HL-60 (cell line): ENCODE data around the gene WDR1.

Source experiments
- DNase-seq, 2 experiments: peaks; one replicate each; pipeline ENCODE4 v3.0.0-alpha.2; 2010 to 2020; ENCODE audit warnings: low read depth in 1 of 2, low spot score in 1 of 2
- H3K27ac ChIP-seq: fragments of 250-450 bp; sonication (Bioruptor Pico); replicated peaks from 2 replicates; pipeline ENCODE4 v1.5.1; 2020; ENCODE audit warnings: mild to moderate bottlenecking, moderate library complexity
- H3K27me3 ChIP-seq: fragments of 250-450 bp; sonication (Bioruptor Pico); 2 replicates; pipeline ENCODE4 v1.5.1; 2021; ENCODE audit warnings: mild to moderate bottlenecking, moderate library complexity; ENCODE audit not compliant: insufficient read depth, poor library complexity, severe bottlenecking
- H3K4me3 ChIP-seq: replicated peaks from 2 replicates; pipeline ENCODE4 v1.5.1; 2011; ENCODE audit warnings: mild to moderate bottlenecking, control low read depth, low read length; ENCODE audit not compliant: insufficient read depth
- GABPA ChIP-seq: IDR thresholded peaks from 2 replicates; pipeline ENCODE4 v1.6.1; 2012; ENCODE audit warnings: low read depth
- POLR2AphosphoS5 ChIP-seq: IDR thresholded peaks from 2 replicates; pipeline ENCODE4 v1.6.1; 2012; ENCODE audit warnings: low read depth
- SPI1 ChIP-seq: IDR thresholded peaks from 2 replicates; pipeline ENCODE4 v1.6.1; 2012; ENCODE audit warnings: low read depth, mild to moderate bottlenecking, borderline replicate concordance
- TF ChIP-seq, protein P1 (sequence below): IDR thresholded peaks from 2 replicates; pipeline ENCODE4 v1.6.1; 2012; ENCODE audit warnings: low read depth; ENCODE audit not compliant: insufficient replicate concordance
- TF ChIP-seq, protein P2 (sequence below): IDR thresholded peaks from one replicate; pipeline ENCODE4 v1.5.1; 2011; ENCODE audit warnings: low read length, control low read depth, inconsistent platforms; ENCODE audit not compliant: insufficient read depth

WDR1 gene

DNA sequence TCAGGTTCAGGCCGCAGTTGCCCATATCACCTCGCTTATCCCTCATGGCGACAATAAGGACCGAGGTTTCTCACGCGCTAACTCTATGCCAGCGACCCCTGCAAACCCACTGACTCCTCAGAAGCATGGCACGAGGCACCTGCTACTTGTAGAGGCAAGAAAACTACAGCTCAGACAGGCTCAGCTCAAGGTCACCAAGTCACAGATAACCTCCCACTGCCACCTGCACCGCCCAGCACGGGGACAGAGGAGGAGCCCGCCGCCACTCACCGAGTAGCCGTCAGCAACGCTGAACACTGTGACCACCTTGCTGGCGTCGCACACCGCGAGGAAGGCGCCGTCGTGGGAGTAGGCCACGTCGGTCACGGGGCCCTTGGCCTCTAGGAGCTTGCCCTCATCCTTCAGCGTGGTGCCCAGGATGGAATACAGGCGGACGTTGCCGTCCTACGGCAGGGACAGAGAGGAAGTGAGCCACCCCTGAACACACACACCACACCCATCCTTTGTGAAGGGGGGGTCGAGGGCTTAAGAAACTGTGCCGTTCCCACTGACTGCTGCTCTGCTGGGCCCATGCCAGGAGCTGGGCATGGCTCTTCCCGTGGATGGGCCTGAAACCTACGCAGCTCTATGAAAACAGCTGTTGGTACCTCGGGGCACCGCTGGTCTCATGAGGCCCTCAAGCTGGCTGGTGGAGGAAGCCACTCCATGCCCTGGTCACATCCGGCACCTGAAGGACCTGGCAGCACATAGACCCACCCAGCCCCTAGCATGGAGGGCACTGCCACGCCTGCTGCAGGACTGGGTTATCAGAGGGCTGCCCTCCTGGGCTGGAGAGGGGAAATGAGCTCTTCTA lies 38.9 kb downstream of the WDR1 start:
- no peak for DNase-seq
- no peak overlapping the region for H3K4me3 ChIP-seq
- H3K27me3 ChIP-seq, result no peaks in the 10 kb centered on the region
- TF ChIP-seq SPI1, result no peak
- TF ChIP-seq GABPA, result no peak
- TF ChIP-seq, protein P1, sequence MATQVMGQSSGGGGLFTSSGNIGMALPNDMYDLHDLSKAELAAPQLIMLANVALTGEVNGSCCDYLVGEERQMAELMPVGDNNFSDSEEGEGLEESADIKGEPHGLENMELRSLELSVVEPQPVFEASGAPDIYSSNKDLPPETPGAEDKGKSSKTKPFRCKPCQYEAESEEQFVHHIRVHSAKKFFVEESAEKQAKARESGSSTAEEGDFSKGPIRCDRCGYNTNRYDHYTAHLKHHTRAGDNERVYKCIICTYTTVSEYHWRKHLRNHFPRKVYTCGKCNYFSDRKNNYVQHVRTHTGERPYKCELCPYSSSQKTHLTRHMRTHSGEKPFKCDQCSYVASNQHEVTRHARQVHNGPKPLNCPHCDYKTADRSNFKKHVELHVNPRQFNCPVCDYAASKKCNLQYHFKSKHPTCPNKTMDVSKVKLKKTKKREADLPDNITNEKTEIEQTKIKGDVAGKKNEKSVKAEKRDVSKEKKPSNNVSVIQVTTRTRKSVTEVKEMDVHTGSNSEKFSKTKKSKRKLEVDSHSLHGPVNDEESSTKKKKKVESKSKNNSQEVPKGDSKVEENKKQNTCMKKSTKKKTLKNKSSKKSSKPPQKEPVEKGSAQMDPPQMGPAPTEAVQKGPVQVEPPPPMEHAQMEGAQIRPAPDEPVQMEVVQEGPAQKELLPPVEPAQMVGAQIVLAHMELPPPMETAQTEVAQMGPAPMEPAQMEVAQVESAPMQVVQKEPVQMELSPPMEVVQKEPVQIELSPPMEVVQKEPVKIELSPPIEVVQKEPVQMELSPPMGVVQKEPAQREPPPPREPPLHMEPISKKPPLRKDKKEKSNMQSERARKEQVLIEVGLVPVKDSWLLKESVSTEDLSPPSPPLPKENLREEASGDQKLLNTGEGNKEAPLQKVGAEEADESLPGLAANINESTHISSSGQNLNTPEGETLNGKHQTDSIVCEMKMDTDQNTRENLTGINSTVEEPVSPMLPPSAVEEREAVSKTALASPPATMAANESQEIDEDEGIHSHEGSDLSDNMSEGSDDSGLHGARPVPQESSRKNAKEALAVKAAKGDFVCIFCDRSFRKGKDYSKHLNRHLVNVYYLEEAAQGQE, result no peak
- TF ChIP-seq POLR2AphosphoS5, result no peak
- TF ChIP-seq, protein P2, sequence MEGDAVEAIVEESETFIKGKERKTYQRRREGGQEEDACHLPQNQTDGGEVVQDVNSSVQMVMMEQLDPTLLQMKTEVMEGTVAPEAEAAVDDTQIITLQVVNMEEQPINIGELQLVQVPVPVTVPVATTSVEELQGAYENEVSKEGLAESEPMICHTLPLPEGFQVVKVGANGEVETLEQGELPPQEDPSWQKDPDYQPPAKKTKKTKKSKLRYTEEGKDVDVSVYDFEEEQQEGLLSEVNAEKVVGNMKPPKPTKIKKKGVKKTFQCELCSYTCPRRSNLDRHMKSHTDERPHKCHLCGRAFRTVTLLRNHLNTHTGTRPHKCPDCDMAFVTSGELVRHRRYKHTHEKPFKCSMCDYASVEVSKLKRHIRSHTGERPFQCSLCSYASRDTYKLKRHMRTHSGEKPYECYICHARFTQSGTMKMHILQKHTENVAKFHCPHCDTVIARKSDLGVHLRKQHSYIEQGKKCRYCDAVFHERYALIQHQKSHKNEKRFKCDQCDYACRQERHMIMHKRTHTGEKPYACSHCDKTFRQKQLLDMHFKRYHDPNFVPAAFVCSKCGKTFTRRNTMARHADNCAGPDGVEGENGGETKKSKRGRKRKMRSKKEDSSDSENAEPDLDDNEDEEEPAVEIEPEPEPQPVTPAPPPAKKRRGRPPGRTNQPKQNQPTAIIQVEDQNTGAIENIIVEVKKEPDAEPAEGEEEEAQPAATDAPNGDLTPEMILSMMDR, result no peak
- H3K27ac ChIP-seq, result no peak overlapping the region

DNA sequence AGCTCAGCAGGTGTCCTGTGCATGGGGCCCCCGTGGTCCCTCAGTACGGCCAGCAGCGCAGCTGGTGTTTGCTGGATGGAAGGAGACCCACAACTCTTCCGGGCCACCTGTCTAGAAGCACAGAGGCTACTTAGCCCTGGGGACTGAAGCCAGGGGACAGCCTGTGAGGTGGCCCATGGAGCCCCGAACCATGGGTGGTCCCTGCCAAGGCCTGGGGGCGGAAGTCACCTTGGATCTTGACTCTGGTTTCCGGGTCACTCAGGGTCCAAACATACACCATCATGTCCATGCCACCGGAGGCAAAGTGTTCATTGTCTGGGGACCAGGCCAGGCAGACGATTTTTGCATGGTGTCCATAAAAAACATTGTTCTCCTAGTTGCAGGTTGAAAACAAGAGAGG lies 39.5 kb downstream of the WDR1 start:
- TF ChIP-seq SPI1, result no peak
- no peak for TF ChIP-seq POLR2AphosphoS5
- TF ChIP-seq GABPA, result no peak
- TF ChIP-seq, protein P2, result no peak
- TF ChIP-seq, protein P1, result no peak
- DNase-seq, result no peak
- no peak overlapping the region for H3K4me3 ChIP-seq
- no peaks in the 10 kb centered on the region for H3K27me3 ChIP-seq
- H3K27ac ChIP-seq, result no peak overlapping the region

DNA sequence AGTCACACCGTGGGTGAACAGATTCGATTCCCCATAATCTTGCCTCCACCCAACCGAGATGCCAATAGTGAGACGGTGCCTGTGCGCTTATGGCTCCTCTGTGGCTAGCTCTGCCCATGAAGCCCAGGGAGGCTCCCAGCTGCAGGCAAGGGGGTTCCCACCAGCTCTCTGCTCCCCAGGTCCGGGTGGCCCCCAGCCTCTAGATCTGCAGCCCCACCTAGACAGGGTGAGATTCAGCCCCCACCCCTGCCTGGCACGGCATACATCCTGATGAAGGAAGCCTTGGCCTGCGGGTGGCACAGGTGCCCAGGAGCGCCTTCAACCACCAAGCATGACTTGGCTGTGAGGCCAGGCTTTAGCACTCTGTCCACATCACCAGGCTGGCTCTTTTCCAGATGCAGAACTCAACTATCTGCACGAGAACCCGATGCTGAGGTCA lies 40.6 kb downstream of the WDR1 start:
- DNase-seq, result no peak
- Histone ChIP-seq H3K27ac (no peak overlapping the region), H3K27me3 (no peaks in the 10 kb centered on the region), H3K4me3 (no peak overlapping the region)
- TF ChIP-seq GABPA (no peak), SPI1 (no peak), POLR2AphosphoS5 (no peak)
- TF ChIP-seq, protein P2, result no peak
- TF ChIP-seq, protein P1, result no peak
